GM19467 (cell line): Measurements from ENCODE around the gene MFSD12.

Experiments used
- ATAC-seq: cut with Tn5 transposase; IDR thresholded peaks from one replicate; pipeline ENCODE4 v1.9.1; 2021; ENCODE audit warnings: mild to moderate bottlenecking, moderate library complexity; ENCODE audit not compliant: unreplicated experiment

Gene MFSD12

GRCh38 chr19:3526507-3527237 is 30.7 kb downstream of the MFSD12 start:
- no peak for ATAC-seq

- ATAC-seq: no peak
These were observed 32.4 kb downstream of the MFSD12 start for GRCh38 chr19:3524904-3525451.

- no peak for ATAC-seq
These were observed 33.1 kb downstream of the MFSD12 start for GRCh38 chr19:3524078-3524842.

- no peak for ATAC-seq
These were observed 33.9 kb downstream of the MFSD12 start for GRCh38 chr19:3523361-3524077.

- no peak for ATAC-seq
These were observed 34.7 kb downstream of the MFSD12 start for GRCh38 chr19:3522421-3523360.

GRCh38 chr19:3521104-3521445 is 36.3 kb downstream of the MFSD12 start:
- ATAC-seq: no peak

- ATAC-seq: no peak
These were observed 37.0 kb downstream of the MFSD12 start for GRCh38 chr19:3520166-3521103.

GRCh38 chr19:3519126-3519525 is 38.3 kb downstream of the MFSD12 start:
- no peak for ATAC-seq

- no peak for ATAC-seq
These were observed 38.7 kb downstream of the MFSD12 start for GRCh38 chr19:3518659-3519058.

- ATAC-seq: no peak
These were observed 39.1 kb downstream of the MFSD12 start for GRCh38 chr19:3518255-3518654.

- no peak for ATAC-seq
These were observed 39.7 kb downstream of the MFSD12 start for GRCh38 chr19:3517638-3518037.

- ATAC-seq: no peak
These were observed 40.6 kb downstream of the MFSD12 start for GRCh38 chr19:3516675-3517207.

GRCh38 chr19:3515891-3516422 is 41.4 kb downstream of the MFSD12 start:
- ATAC-seq: no peak

- ATAC-seq: no peak
These were observed 42.5 kb downstream of the MFSD12 start for GRCh38 chr19:3514930-3515329.

GRCh38 chr19:3513229-3514140 is 43.9 kb downstream of the MFSD12 start:
- ATAC-seq: no peak

GRCh38 chr19:3512562-3513228 is 44.7 kb downstream of the MFSD12 start:
- no peak for ATAC-seq
